ENCODE measurements around the gene ZFYVE26.
"Not testable (repeated sequence)": the region's sequence is repeated elsewhere in the genome, so short reads cannot be mapped to it uniquely, and the experiment has no call there.

Gene ZFYVE26

GRCh38 chr14:67833403-67833802 lies 17.0 kb upstream of the ZFYVE26 start:
- TF ChIP-seq, protein P1, sequence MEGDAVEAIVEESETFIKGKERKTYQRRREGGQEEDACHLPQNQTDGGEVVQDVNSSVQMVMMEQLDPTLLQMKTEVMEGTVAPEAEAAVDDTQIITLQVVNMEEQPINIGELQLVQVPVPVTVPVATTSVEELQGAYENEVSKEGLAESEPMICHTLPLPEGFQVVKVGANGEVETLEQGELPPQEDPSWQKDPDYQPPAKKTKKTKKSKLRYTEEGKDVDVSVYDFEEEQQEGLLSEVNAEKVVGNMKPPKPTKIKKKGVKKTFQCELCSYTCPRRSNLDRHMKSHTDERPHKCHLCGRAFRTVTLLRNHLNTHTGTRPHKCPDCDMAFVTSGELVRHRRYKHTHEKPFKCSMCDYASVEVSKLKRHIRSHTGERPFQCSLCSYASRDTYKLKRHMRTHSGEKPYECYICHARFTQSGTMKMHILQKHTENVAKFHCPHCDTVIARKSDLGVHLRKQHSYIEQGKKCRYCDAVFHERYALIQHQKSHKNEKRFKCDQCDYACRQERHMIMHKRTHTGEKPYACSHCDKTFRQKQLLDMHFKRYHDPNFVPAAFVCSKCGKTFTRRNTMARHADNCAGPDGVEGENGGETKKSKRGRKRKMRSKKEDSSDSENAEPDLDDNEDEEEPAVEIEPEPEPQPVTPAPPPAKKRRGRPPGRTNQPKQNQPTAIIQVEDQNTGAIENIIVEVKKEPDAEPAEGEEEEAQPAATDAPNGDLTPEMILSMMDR (IDR thresholded peaks at IDR 0.05; ENCODE audit: extremely low read depth, insufficient read depth, missing control alignments), result no peak
- in situ Hi-C loops (cut with MboI; ENCODE audit: low pct_unique_long_range_greater_than_20kb, low sequenced_read_pairs, unreplicated experiment), result no loop called here

GRCh38 chr14:67831113-67831512 lies 14.7 kb upstream of the ZFYVE26 start:
- in situ Hi-C loops (cut with MboI; ENCODE audit: low pct_unique_long_range_greater_than_20kb, low sequenced_read_pairs, unreplicated experiment), result no loop called here
- TF ChIP-seq, protein P1 (IDR thresholded peaks at IDR 0.05; ENCODE audit: extremely low read depth, insufficient read depth, missing control alignments), result no peak
- DNase-seq (ENCODE audit: low spot score), result no peak

More at GRCh38 chr14:67833403-67833802, 17.0 kb upstream of the ZFYVE26 start:
- DNase-seq (ENCODE audit: low spot score), result no peak

GRCh38 chr14:67821121-67821520 lies 4.7 kb upstream of the ZFYVE26 start:
- DNase-seq (ENCODE audit: low spot score), result no peak
- TF ChIP-seq, protein P1 (IDR thresholded peaks at IDR 0.05; ENCODE audit: extremely low read depth, insufficient read depth, missing control alignments), result no peak
- in situ Hi-C loops (cut with MboI; ENCODE audit: low pct_unique_long_range_greater_than_20kb, low sequenced_read_pairs, unreplicated experiment), result no loop called here

- in situ Hi-C loops (cut with MboI; ENCODE audit: low pct_unique_long_range_greater_than_20kb, low sequenced_read_pairs, unreplicated experiment), result no loop called here
- DNase-seq (ENCODE audit: low spot score), result no peak
- TF ChIP-seq, protein P1 (IDR thresholded peaks at IDR 0.05; ENCODE audit: extremely low read depth, insufficient read depth, missing control alignments), result no peak
These were observed 4.1 kb upstream of the ZFYVE26 start for GRCh38 chr14:67820428-67820971.

DNA sequence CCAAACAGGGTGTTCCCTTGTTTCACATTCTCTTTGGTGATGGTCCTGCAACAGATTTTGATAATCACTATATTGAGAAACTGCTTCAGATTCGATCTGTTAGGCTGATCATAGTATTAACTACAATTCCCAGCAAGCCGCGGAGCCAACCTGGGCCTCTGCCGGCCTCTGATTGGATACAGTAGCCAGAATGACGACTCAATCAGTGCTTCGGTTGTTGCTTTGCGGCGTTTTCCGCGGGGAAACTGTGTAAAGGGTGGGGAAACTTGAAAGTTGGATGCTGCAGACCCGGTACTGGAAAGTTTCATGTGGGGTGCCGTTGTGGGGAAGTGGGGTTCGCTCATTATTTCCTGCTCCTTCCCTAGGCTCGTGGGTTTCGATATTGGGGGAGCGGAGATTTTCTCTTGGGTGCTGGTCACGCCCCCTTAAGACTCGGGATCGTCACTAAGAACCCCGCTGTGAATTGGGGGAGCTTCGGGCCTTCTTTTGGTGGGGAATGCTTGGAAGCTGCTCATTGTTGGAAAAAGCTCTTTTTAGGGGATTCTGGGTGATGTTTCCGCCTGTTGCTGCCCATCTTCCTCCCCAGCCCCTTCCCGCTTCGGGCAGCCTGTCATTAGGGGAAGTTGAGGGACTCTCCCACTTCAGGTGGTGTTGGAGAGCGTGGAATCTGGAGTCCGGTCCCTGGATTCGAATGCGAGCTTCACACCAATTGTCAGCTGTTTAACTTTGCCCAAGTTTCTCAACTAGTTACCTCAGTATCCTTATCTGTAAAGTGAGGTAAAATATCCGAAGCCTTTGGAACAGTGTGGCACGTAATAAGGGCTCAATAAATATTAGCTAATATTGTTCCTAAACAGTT lies 3.4 kb upstream of the ZFYVE26 start, which contains the start of gene RAD51B:
TSS of gene RAD51B (plus strand) at position 217 of the 859 bp plus-strand sequence.
- in situ Hi-C loops (cut with MboI; ENCODE audit: low pct_unique_long_range_greater_than_20kb, low sequenced_read_pairs, unreplicated experiment), result no loop called here
- TF ChIP-seq, protein P1 (IDR thresholded peaks at IDR 0.05; ENCODE audit: extremely low read depth, insufficient read depth, missing control alignments), result no peak
- peak; percentile 83 for DNase-seq (ENCODE audit: low spot score)

DNA sequence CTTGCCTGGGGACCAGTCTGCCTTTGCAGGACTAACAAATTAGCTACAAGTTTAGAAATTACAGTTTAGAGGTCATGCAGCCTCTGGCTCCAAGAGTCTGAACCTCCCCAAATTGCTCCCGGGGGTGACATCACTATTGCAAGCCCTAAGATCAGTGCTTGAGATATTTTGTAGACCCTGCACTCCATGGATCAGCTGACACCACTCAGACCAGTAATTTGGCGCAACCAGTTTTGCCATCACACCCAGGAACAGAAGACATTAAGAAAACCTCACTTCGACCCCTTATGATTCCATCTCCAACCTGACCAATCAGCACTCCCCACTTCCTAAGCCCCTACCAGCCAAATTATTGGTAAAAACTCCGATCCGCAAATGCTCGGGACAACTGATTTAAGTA lies 2.1 kb upstream of the ZFYVE26 start:
- DNase-seq (ENCODE audit: low spot score); in situ Hi-C loops (cut with MboI; ENCODE audit: low pct_unique_long_range_greater_than_20kb, low sequenced_read_pairs, unreplicated experiment): not testable (repeated sequence)

All from GM13977 (cell line).